ENCODE results near the gene SIM2. TPM values are rescaled to one million over a fixed set of nuclear protein-coding genes. Genes with fewer than 3 reads are reported as not detected.

The SIM2 gene
- total and polyA plus RNA-seq, 7 experiments from 2014 or later: 0.12 TPM; not detected in 6

DNA sequence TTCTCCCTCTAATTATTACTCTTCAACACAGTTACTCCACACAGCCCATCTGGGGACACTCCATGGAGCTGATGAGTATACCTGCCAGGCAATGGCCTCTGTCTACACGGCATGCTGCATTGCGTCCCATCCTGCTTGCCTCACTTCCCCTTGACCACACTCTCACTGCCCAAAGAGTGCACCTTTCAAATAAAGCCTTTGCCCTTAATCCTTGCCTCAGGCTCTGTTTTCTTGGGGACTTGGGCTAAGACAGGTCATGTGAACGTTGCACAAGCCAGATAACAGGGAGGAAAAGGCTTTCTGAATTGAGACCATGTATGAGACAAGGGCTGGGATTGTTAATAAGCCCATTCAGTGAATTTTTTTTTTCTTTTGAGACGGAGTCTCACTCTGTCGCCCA lies 40.0 kb upstream of the SIM2 start:
- H3K36me3 Mint-ChIP-seq: peaks cover 0 to 3% (median 0%) of the 10 kb centered on the region in 5 donors
- H3K27ac Mint-ChIP-seq: no peak overlapping the region
- ATAC-seq (no peak), DNase-seq (no peak)
- CTCF ChIA-PET: no interaction called here
- no peak overlapping the region for H3K4me3 ChIP-seq (ENCODE audit: low read length)
- no peaks in the 10 kb centered on the region for H3K27me3 ChIP-seq (ENCODE audit: control insufficient read depth in 2 of 2, insufficient read depth in 2 of 2, low read length in 2 of 2)
- no peaks in the 10 kb centered on the region for H3K4me1 Mint-ChIP-seq
- POLR2A ChIA-PET: no interaction called here
- H3K4me3 Mint-ChIP-seq: no peak overlapping the region
- peaks cover 13 to 49% (median 46%) of the 10 kb centered on the region in 5 donors for H3K27me3 Mint-ChIP-seq
- H3K36me3 ChIP-seq (ENCODE audit: control insufficient read depth in 2 of 3, insufficient read depth in 3 of 3, low read length in 3 of 3): no peaks in the 10 kb centered on the region
- H3K9me3 Mint-ChIP-seq: peaks cover 0 to 4% (median 0%) of the 10 kb centered on the region in 11 donors
- intact Hi-C loops (cut with micrococcal nuclease): no loop called here
- no peak overlapping the region for H3K27ac ChIP-seq (ENCODE audit: low read depth, low read length)
- H3K9me3 ChIP-seq (ENCODE audit: control insufficient read depth in 2 of 3, low read length in 3 of 3): no peaks in the 10 kb centered on the region
- no peaks in the 10 kb centered on the region for H3K4me1 ChIP-seq (ENCODE audit: control insufficient read depth in 2 of 2, insufficient read depth in 2 of 2, low read length in 2 of 2)

DNA sequence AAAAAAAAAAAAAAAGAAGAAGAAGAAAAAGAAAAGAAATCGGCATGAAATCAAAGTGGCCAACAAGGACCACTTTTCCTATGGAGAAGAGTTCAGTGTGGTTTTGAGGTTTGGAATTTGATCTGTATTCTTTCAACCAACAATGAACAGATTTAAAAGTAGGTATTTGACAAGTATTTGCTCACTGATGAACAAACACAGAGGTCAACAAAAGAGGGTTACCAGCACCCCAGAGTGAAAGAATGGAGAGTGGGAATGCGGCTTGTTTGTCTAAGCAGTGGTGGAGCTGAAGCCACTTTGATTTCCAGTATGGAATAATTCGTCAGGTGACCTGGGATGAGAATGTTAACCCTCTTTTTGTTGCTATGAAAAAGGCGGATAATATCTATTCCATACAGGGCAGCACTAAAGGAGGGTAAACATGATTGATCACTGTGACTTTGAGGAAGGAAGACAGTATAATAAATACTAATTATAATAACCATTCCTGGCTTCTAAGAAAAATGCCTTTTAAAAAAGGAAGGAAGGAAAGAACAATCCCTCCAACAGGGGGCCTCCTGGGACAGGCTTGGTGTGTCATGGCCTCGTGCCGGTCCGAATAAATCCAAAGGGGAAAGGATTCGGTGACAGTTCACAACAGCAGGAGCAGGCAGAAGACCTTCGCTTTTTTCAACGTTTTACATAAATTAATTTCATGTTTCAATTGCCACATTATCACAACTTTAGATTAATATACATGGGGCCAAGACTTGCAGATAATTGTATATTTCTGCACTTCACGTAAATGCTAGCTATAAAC lies 37.2 kb upstream of the SIM2 start:
- POLR2A ChIA-PET: no interaction called here
- H3K4me1 ChIP-seq (ENCODE audit: control insufficient read depth in 2 of 2, insufficient read depth in 2 of 2, low read length in 2 of 2): no peaks in the 10 kb centered on the region
- CTCF ChIA-PET: interaction anchor here (0.8 kb wide), 1 partner anchor 46 kb away, joined by 3 read pairs; no protein-coding TSS in a partner anchor
- Mint-ChIP-seq H3K4me3 (no peak overlapping the region), H3K27me3 (peaks cover 16 to 48% (median 43%) of the 10 kb centered on the region in 5 donors), H3K36me3 (peaks cover 0 to 3% (median 0%) of the 10 kb centered on the region in 5 donors), H3K27ac (no peak overlapping the region), H3K9me3 (peaks cover 0 to 4% (median 0%) of the 10 kb centered on the region in 11 donors), H3K4me1 (no peaks in the 10 kb centered on the region)
- H3K4me3 ChIP-seq (ENCODE audit: low read length): no peak overlapping the region
- no peaks in the 10 kb centered on the region for H3K9me3 ChIP-seq (ENCODE audit: control insufficient read depth in 2 of 3, low read length in 3 of 3)
- intact Hi-C loops (cut with micrococcal nuclease): no loop called here
- H3K27ac ChIP-seq (ENCODE audit: low read depth, low read length): no peak overlapping the region
- H3K27me3 ChIP-seq (ENCODE audit: control insufficient read depth in 2 of 2, insufficient read depth in 2 of 2, low read length in 2 of 2): no peaks in the 10 kb centered on the region
- H3K36me3 ChIP-seq (ENCODE audit: control insufficient read depth in 2 of 3, insufficient read depth in 3 of 3, low read length in 3 of 3): no peaks in the 10 kb centered on the region
- ATAC-seq (no peak), DNase-seq (no peak)

DNA sequence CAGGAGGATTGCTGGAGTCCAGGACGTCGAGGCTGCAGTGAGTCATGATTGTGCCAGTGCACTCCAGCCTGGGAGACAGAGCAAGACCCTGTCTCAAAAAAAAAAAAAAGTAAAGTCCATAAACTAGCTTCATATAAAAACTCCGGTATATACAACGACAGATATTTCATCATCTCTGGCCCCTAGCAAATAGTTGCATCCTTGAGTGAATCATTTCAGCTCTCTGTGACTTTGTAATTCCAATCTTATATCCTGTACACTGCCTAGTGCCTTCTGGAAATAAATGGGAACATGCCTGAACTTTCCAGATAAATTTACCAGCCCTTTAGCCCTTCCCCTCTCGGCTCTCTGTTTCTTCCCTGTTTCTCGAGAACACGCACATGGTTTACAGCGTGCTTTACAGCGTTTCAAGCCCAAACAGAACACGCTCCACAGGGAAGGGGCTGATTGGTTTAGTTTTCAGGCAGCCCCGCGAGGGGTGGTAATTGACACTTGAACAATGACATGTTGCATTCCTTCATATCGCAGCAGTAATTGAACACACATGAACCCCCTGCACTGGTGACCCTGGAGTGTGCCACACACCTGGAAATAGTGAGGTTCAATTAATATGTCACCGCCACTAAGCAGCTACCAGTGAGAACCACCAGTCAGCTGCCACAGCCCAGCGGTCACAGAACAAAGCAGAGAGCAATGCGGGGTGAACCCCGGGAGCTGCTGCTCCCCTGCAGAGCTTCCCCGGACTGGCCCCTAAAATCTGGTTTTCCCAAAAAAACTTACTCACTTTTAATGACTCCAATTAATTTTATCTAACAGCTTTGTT lies 35.7 kb upstream of the SIM2 start:
- Histone ChIP-seq H3K9me3 (ENCODE audit: control insufficient read depth in 2 of 3, low read length in 3 of 3) (no peaks in the 10 kb centered on the region), H3K4me3 (ENCODE audit: low read length) (no peak overlapping the region), H3K27ac (ENCODE audit: low read depth, low read length) (no peak overlapping the region), H3K27me3 (ENCODE audit: control insufficient read depth in 2 of 2, insufficient read depth in 2 of 2, low read length in 2 of 2) (no peaks in the 10 kb centered on the region), H3K36me3 (ENCODE audit: control insufficient read depth in 2 of 3, insufficient read depth in 3 of 3, low read length in 3 of 3) (no peaks in the 10 kb centered on the region), H3K4me1 (ENCODE audit: control insufficient read depth in 2 of 2, insufficient read depth in 2 of 2, low read length in 2 of 2) (no peaks in the 10 kb centered on the region)
- DNase-seq: no peak
- H3K4me3 Mint-ChIP-seq: no peak overlapping the region
- no peak for ATAC-seq
- no peak overlapping the region for H3K27ac Mint-ChIP-seq
- no peaks in the 10 kb centered on the region for H3K4me1 Mint-ChIP-seq
- H3K36me3 Mint-ChIP-seq: peaks cover 0 to 3% (median 0%) of the 10 kb centered on the region in 5 donors
- intact Hi-C loops (cut with micrococcal nuclease): no loop called here
- H3K27me3 Mint-ChIP-seq: peaks cover 16 to 60% (median 40%) of the 10 kb centered on the region in 5 donors
- ChIA-PET CTCF (no interaction called here), POLR2A (no interaction called here)
- H3K9me3 Mint-ChIP-seq: peaks cover 0 to 4% (median 0%) of the 10 kb centered on the region in 11 donors

DNA sequence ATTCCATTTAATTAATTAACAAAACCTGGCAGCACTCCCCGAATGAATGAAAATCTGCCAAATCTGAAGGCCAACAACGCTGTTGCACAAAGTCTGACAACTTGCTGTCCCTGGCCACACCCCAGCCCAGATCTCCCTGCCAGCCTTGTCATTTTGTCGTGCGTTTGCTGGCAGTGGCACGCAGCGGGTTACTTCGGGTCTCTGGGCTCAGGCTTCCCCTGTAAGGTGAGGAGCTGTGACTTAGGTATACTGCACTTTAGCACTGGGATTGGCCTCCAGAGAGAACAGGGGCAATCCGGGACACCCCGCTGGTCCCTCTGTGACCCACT lies 34.3 kb upstream of the SIM2 start:
- Histone ChIP-seq H3K9me3 (ENCODE audit: control insufficient read depth in 2 of 3, low read length in 3 of 3) (no peaks in the 10 kb centered on the region), H3K27ac (ENCODE audit: low read depth, low read length) (no peak overlapping the region), H3K27me3 (ENCODE audit: control insufficient read depth in 2 of 2, insufficient read depth in 2 of 2, low read length in 2 of 2) (no peaks in the 10 kb centered on the region), H3K4me3 (ENCODE audit: low read length) (no peak overlapping the region), H3K36me3 (ENCODE audit: control insufficient read depth in 2 of 3, insufficient read depth in 3 of 3, low read length in 3 of 3) (no peaks in the 10 kb centered on the region), H3K4me1 (ENCODE audit: control insufficient read depth in 2 of 2, insufficient read depth in 2 of 2, low read length in 2 of 2) (no peaks in the 10 kb centered on the region)
- no peak overlapping the region for H3K27ac Mint-ChIP-seq
- peaks cover 16 to 64% (median 46%) of the 10 kb centered on the region in 5 donors for H3K27me3 Mint-ChIP-seq
- ATAC-seq: no peak
- ChIA-PET POLR2A (no interaction called here), CTCF (interaction anchor here (0.6 kb wide), 1 partner anchor 11 kb away, joined by 3 read pairs; no protein-coding TSS in a partner anchor)
- no peaks in the 10 kb centered on the region for H3K4me1 Mint-ChIP-seq
- no peak for DNase-seq
- H3K9me3 Mint-ChIP-seq: peaks cover 0 to 4% (median 0%) of the 10 kb centered on the region in 11 donors
- intact Hi-C loops (cut with micrococcal nuclease): no loop called here
- H3K4me3 Mint-ChIP-seq: no peak overlapping the region
- H3K36me3 Mint-ChIP-seq: peaks cover 0 to 3% (median 0%) of the 10 kb centered on the region in 5 donors

DNA sequence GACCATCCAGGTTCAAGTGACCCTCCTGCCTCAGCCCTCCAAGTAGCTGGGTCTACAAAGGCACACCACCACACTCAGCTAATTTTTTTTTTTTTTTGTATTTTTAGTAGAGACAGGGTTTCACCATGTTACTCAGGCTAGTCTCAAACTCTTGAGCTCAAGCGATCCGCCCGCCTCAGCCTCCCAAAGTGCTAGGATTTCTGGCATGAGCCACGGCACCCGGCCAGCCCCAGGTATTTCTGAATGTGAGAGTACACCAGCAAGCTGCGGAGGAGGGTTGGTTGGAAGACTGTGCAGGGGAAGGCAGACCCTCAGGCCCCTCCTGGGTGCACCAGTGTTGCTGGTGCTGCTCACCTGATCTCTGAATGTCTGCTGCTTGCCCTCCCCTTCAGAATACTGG lies 33.1 kb upstream of the SIM2 start:
- no peak overlapping the region for H3K4me3 ChIP-seq (ENCODE audit: low read length)
- DNase-seq (no peak), ATAC-seq (no peak)
- H3K36me3 ChIP-seq (ENCODE audit: control insufficient read depth in 2 of 3, insufficient read depth in 3 of 3, low read length in 3 of 3): no peaks in the 10 kb centered on the region
- no peaks in the 10 kb centered on the region for H3K4me1 Mint-ChIP-seq
- H3K9me3 Mint-ChIP-seq: no peaks in the 10 kb centered on the region
- H3K9me3 ChIP-seq (ENCODE audit: control insufficient read depth in 2 of 3, low read length in 3 of 3): no peaks in the 10 kb centered on the region
- H3K4me1 ChIP-seq (ENCODE audit: control insufficient read depth in 2 of 2, insufficient read depth in 2 of 2, low read length in 2 of 2): no peaks in the 10 kb centered on the region
- no peaks in the 10 kb centered on the region for H3K27me3 ChIP-seq (ENCODE audit: control insufficient read depth in 2 of 2, insufficient read depth in 2 of 2, low read length in 2 of 2)
- peaks cover 16 to 55% (median 36%) of the 10 kb centered on the region in 5 donors for H3K27me3 Mint-ChIP-seq
- POLR2A ChIA-PET: no interaction called here
- H3K27ac Mint-ChIP-seq: no peak overlapping the region
- CTCF ChIA-PET: no interaction called here
- no peak overlapping the region for H3K4me3 Mint-ChIP-seq
- no peaks in the 10 kb centered on the region for H3K36me3 Mint-ChIP-seq
- intact Hi-C loops (cut with micrococcal nuclease): no loop called here
- H3K27ac ChIP-seq (ENCODE audit: low read depth, low read length): no peak overlapping the region

DNA sequence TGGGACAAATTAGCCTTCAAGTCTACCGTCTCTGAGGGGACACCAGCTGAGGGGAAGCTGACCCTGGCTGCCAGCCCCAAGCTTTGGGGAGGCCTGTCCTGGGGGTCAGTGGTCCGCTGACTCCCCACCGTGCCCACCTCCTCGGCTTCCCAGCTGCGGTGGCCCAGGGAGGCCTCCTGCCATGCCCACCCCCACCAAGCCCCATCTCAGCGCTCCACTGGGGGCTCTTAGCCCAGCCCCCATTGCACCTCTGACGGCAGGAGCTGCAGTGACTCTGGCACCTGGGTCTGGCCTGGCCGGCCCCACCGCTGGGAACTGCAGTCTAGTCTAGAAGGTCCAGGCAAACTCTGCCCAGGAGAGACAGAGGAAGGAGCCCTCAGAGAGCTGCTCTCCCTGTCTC lies 30.2 kb upstream of the SIM2 start:
- ChIA-PET POLR2A (no interaction called here), CTCF (no interaction called here)
- H3K36me3 ChIP-seq (ENCODE audit: control insufficient read depth in 2 of 3, insufficient read depth in 3 of 3, low read length in 3 of 3): no peaks in the 10 kb centered on the region
- Mint-ChIP-seq H3K4me3 (no peak overlapping the region), H3K4me1 (no peaks in the 10 kb centered on the region), H3K9me3 (peaks cover 0 to 5% (median 0%) of the 10 kb centered on the region in 11 donors), H3K27ac (no peak overlapping the region), H3K27me3 (peaks cover 9 to 48% (median 21%) of the 10 kb centered on the region in 5 donors), H3K36me3 (no peaks in the 10 kb centered on the region)
- intact Hi-C loops (cut with micrococcal nuclease): no loop called here
- DNase-seq (no peak), ATAC-seq (no peak)
- no peak overlapping the region for H3K27ac ChIP-seq (ENCODE audit: low read depth, low read length)
- H3K27me3 ChIP-seq (ENCODE audit: control insufficient read depth in 2 of 2, insufficient read depth in 2 of 2, low read length in 2 of 2): no peaks in the 10 kb centered on the region
- H3K4me1 ChIP-seq (ENCODE audit: control insufficient read depth in 2 of 2, insufficient read depth in 2 of 2, low read length in 2 of 2): no peaks in the 10 kb centered on the region
- no peak overlapping the region for H3K4me3 ChIP-seq (ENCODE audit: low read length)
- H3K9me3 ChIP-seq (ENCODE audit: control insufficient read depth in 2 of 3, low read length in 3 of 3): no peaks in the 10 kb centered on the region
